HG02884 (cell line): ENCODE measurements around the gene LRCH4.

Experiments used
- ATAC-seq: cut with Tn5 transposase; IDR thresholded peaks from one replicate; pipeline ENCODE4 v1.9.1; 2021; ENCODE audit warnings: mild to moderate bottlenecking, moderate library complexity; ENCODE audit not compliant: unreplicated experiment

LRCH4 gene

GRCh38 chr7:100582650-100583049 lies 3.3 kb downstream of the LRCH4 start:
- ATAC-seq, result no peak

GRCh38 chr7:100582041-100582579 lies 3.8 kb downstream of the LRCH4 start:
- no peak for ATAC-seq

DNA sequence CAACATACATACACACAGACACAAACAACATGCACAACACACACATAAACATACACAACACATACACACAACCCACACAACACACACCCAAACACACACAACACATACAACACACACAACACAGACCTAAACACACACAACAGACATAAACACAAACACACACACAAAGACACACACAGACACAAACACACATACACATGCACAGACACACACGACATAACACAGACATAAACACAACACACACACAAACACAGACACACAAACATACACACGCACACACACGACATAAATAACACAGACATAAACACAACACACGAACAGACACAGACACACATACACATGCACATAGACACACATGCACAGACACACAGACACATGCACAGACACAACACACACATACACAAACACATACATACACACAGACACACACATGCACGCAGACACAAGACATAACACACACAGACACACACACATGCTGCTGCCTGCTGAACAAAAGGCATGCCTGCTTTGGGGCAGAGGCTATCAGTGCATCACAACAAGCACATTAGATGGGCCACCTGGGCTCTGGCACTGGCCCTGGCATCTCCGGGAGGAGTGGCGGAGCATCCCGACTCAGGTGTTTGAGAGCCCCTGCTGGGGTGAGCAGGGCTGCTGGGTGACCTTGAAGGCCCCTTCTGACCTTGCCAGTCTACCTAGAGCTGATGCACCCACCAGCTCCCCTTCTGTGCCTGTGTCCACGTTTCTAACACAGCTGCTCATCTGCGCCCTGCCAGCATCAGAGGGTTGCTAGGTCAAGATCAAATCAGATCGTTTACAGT lies 5.3 kb downstream of the LRCH4 start:
- ATAC-seq, result no peak

DNA sequence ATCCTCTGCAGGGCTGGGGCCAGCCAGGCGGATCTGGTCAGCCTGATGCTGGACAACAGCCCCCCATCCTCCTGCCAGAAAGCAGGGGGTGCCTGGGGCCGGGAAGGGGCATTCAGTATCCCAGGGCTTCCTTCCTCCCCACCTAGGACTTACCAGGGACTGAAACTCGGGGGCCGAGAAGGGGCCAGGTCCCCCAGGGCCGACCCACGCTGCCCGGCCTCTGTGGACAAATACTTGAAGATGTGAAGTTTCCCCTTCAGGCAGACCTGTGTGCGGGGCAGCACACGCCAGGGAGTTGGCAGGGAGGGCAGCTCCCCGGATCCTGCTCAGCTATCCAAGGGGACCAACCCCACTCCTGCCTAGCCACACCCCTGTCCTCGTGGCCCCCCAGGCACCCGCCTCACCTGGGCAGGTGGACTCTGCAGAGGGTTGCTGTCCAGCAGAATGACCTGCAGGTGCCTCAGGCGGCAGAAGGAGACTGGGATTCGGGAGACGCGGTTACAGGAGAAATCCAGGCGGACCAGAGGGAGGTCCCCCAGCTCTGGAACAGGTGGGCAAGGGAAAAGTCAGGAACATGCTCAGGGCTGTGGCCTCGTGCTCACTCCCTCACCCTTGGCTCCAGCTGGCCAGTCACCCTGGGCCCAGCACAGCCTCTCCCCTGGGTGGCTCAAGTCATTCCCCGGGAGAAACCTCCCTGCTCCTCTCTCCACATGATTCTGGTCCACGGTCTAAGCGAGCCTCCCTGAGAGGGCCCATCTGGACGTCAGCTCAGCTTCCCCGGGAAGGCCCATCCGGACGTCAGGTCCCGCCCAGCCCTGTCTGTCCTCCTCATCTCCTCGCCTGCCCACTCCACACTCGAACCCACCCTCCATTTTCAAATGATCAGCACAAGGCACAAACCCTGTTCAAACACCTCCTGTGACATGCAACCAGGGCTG lies 7.4 kb downstream of the LRCH4 start:
- no peak for ATAC-seq

GRCh38 chr7:100577507-100577906 lies 8.4 kb downstream of the LRCH4 start:
- no peak for ATAC-seq

DNA sequence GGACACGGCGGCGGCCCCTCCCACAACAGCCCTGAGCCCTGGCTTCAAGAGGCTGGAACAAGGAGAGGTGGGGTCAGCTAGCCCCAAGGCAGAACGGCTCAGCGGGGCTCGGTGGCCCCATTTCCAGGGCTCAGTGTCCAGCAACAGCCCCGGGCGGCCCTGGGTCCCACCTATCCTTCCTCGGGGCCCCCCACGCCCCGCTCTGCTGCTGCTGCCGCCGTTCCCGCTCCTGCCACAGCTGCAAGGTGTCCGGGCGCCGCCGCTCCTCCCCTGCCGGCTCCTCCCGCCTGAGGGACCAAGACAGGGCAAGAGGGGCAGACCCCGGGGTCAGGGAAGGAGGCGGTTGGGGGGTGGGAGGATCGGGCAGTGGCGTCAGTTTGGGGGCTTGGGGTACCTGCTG lies 8.8 kb downstream of the LRCH4 start:
- ATAC-seq, result no peak

DNA sequence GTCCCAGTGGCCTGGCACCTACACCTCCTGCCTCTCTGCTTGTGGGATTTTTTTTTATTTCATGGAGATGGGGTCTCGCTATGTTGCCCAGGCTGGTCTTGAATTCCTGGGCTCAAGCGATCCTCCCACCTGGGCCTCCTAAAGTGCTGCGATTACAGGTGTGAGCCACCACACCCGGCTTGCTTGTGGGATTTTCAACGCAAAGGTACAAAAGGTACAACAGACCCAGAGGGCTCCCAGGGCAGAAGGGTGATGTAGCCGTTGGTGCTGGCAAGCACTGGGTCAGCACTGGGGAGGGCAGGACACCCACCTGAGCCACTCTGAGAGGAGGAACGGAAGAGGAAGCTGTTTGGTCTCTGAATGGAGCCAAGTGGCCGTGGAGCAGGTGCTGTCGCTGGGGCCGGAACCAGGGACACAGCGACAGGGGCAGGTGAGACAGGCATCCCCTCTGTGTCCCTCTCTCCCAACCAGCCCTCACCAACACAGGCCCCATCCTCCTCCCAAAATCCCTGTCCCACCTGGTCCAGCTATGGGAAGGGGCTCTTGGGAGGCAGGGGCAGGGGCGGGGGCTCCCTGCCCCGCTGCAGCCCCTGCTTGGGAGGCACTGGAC lies 9.4 kb downstream of the LRCH4 start:
- ATAC-seq, result no peak

GRCh38 chr7:100575746-100576383 lies 10.1 kb downstream of the LRCH4 start:
- no peak for ATAC-seq

GRCh38 chr7:100575206-100575631 lies 10.7 kb downstream of the LRCH4 start:
- ATAC-seq, result no peak

DNA sequence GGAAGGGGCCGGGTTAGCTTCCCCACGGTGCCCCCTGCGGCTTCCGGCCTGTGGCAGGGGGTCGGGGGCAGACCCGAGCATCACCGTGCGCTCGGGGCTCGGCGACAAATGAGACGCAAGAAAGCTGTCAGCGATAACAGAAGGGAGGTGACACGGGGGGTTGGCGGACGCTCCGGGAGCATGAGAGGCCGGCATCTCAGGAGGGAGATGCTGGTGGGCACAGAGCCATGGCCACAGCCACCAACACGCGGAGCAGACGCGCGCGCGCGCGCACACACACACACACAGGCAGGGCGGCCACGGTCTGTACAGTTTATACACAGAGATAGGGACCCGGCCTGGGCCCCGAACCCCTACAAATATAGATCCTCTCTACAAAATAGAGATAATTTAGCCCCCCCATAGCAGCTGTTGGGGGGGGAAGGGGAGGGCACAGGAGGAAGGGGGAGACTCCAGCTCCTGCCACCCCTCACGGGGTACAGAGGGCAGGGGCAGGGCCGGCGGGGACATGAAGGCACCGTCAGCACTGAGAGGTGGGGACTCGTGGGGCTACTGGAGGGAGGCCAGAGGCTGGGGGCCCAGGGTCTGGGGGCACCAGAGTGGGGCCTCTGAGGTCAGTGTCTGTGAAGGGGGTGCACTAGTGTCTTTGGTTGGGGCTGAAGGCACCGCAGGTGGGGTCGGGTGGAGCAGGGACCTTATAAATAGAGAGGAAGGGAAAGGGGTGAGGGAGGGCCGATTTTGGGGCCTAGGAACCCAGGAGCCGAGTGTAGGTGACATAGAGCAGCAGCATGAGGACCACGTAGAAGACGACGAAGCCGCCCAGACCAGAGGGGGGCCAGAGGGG lies 11.3 kb downstream of the LRCH4 start:
- ATAC-seq, result no peak

GRCh38 chr7:100573691-100574361 lies 12.1 kb downstream of the LRCH4 start, which contains the start of gene SAP25:
Gene SAP25 (minus strand): TSS chr7:100573900. CDS start chr7:100573742, 158 bp downstream.
- ATAC-seq, result no peak

- ATAC-seq, result no peak
Measured at GRCh38 chr7:100572949-100573675, 12.8 kb downstream of the LRCH4 start.

GRCh38 chr7:100572281-100572948 lies 13.5 kb downstream of the LRCH4 start:
- ATAC-seq, result no peak

DNA sequence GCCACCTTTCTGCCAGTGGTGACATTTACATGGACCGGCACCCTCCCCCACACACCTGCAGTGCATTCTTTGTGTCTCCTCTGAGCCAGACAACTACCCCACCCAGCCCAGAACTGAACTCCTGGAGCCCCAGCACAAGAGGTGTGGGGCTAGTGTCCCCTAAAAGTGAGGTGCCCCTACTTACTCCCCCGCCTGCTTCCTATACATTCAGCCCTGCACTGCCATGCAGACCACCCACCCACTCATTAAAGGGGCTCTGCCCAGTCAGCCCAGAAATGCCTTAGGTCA lies 14.2 kb downstream of the LRCH4 start:
- no peak for ATAC-seq

- ATAC-seq, result no peak
Measured at GRCh38 chr7:100570954-100571828, 14.7 kb downstream of the LRCH4 start.

DNA sequence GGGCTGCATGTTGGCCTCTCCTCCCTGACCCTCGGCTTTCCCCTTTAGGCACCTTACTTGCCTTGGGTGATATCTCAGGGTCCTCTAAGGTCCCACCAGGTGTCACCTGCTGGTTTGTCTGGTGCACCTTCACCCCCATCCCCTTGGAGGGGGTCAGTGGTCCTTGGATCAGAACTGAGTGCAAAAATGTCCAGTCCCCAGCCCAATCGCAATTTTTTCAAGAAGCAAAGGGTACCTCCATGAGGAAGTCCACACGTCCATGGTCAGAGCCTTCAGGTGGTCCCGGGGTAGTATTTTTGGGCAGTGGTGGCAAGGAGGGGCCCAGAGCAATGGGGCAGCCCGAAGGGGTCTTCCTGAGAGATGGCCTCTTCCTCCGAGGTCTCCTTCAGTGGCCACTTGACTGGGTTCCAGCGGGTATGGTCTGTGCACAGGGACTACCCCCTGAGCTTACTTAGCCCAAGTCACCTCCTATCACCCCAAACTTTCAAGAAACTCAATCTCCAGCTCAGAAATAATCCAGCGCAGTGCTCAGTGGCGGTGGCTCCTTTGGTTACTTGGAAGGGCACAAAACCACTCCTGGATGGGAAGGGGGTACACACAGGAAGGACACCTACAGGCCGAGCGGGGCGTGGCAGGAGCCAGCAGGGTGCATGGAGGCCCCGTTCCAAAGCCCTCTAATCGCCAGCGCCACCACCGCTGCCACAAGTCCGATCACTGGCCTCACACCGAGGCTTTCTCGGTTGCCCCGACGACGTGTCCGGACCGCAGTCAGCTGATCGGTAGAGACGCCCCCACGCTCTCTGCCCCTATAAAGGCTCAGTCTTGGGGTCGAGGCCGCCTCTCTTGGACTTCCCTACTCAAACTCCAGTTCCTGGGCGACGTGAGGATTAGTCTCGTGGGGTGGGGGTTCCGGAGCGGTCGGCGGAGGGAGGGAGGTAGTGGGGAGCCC lies 16.8 kb downstream of the LRCH4 start:
- no peak for ATAC-seq
